NCI-H2107 treated with DMSO at 0.1 percent for 48 hours (cell line): ENCODE data around the gene GTF3C5.
"Not testable (repeated sequence)": the region's sequence is repeated elsewhere in the genome, so short reads cannot be mapped to it uniquely, and the experiment has no call there.

Experiments
- DNase-seq: peaks from one replicate; lab custom pipeline; 2025; ENCODE audit not compliant: unreplicated experiment; lab: John Stamatoyannopoulos, UW

Gene GTF3C5, protein sequence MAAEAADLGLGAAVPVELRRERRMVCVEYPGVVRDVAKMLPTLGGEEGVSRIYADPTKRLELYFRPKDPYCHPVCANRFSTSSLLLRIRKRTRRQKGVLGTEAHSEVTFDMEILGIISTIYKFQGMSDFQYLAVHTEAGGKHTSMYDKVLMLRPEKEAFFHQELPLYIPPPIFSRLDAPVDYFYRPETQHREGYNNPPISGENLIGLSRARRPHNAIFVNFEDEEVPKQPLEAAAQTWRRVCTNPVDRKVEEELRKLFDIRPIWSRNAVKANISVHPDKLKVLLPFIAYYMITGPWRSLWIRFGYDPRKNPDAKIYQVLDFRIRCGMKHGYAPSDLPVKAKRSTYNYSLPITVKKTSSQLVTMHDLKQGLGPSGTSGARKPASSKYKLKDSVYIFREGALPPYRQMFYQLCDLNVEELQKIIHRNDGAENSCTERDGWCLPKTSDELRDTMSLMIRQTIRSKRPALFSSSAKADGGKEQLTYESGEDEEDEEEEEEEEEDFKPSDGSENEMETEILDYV

DNA sequence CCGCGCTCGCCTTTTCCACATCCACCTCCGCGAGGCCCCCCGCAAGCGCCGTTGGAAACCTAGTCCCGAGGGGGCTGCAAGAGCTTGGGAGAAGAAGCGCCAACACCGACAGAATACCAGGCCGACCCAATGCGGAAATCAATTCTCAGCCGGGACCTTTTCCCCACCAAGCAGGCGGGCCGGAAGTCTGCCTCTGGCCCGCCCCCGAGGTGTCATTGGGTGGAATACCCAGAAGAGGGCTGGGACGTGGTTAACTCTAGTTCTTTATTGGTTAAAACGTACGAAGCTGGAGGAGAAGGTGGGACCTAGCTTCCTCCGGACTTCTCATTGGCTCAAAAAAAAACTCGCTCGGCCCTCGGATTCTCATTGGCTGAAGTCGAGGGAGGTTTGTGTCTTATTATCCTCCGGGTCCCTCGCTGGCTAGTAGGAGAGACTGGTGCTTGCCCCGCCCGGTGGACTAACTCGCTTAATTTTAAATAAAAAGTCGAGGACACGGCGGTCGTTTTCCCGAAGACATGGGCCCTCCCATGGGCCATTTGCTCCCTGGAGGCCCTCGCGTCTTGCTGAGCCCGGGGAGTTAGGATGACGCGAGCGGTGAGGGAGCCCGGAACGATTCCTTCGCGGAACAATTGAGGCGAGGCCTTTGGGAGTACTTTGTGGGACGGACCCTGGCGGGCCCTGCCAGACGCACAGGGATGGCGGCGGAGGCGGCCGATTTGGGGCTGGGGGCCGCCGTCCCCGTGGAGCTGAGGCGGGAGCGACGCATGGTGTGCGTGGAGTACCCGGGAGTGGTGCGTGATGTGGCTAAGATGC, at the start of gene GTF3C5:
GTF3C5 (plus strand) TSS at position 681 of the 813 bp plus-strand sequence; CDS start at position 696, 15 bp downstream.
- peak; percentile 98 for DNase-seq

DNA sequence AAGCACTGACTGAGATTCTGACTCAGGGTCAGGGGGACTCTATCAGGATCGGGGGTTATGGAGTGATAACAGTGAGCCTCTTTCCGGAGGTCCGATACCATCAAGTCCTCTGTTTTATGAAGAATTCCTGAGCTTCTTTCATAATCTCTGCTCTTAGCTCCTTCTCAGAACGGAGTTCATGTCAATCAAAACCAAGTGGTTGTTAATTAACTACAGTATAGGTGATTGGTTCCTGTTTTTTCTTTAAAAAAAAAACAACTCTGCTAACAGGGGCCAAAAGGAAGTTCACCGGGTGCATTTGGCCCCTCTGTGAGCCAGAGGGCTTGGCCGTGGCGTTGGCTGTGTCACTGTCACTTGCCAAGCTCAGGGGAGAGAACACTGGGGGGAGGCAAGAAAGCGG, 48.3 kb upstream of the GTF3C5 start:
- no peak for DNase-seq

DNA sequence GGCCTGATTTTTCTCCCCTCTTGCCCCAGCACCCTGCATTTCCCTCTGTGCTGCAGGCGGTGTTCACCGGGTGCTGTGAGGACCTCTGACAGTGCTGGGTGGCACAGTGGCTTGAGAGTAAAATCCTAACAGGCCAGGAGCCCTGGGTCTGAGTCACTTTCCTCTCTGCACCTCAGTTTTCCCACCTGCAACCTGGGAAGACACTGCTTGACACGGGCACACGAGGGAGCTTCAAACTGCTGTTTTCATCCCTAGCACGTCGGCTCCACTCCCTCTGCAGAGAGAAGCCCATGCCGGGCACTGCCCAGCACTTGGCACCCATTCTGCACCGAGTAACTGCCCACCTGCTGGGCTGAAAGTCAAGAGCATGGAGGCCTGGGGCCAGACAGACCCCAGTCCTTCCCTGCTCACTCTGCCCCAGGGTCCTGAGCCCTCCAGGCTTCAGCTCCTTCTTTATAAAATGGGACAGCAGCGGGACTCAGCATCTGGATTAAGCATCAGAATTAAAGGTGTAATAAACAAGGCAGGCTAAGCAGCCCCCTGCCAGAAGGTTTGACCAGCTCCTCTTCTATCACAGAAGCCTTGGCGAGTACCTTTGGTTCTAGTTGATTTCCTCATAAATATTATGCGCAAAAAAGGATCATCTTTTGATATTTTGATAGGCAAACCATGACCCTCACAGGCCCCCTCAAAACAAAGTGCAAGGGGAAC, 47.2 kb upstream of the GTF3C5 start:
- no peak for DNase-seq

DNA sequence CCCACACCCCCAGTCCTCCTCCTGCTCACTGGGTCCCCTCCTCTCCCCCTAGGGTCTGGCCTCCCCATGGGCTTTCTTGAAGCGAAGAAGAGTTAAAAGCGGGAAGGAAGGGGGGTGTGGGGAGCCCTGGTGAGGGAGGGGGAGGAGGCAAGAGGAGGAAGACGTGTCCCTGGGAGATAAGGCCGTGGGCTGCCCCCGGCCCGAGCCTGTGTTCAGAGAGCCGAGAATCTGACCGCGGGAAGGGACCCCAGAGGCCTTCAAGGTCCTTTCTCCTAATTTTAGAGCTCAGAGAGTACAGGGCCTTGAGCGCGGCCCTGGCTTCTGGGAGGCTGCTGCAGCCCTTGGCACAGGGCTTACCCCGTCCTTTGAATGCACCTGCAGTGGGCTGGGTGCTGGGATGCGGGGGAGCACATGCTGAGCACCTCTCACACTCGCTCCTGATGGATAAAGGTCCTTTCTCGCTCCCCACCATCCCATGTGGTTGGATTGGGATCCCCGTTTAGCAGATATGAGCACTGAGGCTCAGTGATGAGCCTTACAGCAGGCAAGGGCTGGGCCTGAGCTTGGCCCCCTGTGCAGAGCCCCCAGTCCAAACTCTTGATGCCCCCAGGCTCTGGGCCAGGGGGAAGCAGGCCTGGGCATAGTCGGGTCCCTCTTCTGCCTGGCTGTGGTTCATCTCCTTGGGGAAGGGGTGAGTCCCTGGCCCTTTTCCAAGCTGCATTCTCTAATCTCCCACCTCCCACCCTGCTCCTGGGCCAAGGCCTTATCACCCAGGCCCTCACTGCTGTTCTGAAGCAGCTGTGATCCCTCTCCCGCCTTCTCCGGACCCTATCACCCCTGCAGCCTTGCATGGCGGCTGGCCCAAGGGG, 46.4 kb upstream of the GTF3C5 start:
- no peak for DNase-seq

DNA sequence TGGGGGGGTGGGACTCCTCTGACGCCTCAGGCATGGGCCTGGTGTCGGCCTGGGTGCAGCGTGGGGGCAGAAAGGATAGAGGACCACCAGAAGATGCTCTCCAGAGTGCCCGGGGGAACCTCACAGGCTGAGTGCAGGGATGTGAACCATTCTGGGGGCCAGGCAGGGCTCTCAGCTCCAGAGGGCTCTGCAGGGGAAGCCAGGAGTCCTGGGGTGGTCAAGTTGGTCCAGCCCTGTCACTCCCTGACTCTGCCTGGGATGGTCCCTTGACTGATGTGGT, 45.8 kb upstream of the GTF3C5 start:
- DNase-seq = no peak

GRCh38 chr9:132985489-132985888, 45.3 kb upstream of the GTF3C5 start:
- DNase-seq = no peak

DNA sequence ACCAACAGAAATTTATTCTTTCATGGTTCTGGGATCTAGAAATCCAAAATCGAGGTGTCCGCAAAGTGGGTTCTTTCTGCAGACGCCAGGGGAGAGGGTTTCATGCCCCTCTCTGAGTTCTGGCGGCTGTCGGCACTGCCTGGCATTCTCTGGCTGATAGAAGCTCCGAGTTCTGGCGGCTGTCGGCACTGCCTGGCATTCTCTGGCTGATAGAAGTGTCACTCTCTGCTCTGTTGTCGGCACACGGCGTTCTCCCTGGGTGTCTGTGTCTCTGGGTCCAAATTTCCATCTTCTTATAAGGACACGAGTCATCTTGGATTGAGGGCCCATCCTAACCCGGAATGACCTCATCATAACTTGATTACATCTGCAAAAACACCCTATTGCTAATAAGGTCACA, 44.7 kb upstream of the GTF3C5 start:
- DNase-seq = no peak

GRCh38 chr9:132986640-132987620, 43.9 kb upstream of the GTF3C5 start:
- DNase-seq = no peak

DNA sequence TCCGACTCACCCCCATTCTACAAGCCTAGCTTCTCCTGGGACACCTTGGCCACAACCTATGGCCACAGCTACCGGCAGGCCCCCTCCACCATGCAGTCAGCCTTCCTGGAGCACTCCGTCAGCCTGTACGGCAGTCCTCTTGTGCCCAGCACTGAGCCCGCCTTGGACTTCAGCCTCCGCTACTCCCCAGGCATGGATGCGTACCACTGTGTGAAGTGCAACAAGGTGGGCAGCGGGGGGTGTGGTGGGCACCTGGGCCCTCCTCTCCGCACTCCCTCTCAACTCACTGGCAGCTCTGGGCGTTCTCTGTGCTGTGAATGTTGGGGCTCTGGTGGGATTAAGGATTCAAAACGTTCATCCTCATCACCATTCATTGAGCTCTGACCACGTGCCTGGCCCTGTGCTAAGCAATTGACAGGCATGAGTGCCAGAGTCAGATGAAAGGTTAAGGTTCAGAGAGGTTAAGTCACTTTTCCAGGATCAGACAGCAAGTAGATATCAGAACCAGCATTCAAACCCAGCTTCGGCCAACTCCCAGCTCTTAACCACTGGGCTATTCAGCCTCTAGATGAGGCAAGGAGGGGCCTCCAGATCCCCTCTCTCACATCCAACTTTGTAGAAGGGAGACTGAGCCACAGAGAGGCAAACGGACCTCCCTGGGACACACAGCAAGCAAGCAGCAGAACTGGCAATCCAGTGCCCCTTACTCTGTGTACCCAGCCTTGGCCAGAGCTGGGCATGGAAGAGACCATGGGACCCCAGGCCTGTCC, 42.4 kb upstream of the GTF3C5 start:
- DNase-seq = no peak

GRCh38 chr9:132989014-132989310, 41.8 kb upstream of the GTF3C5 start:
- DNase-seq = no peak

- DNase-seq = no peak
These were observed 41.3 kb upstream of the GTF3C5 start for GRCh38 chr9:132989414-132989996.

DNA sequence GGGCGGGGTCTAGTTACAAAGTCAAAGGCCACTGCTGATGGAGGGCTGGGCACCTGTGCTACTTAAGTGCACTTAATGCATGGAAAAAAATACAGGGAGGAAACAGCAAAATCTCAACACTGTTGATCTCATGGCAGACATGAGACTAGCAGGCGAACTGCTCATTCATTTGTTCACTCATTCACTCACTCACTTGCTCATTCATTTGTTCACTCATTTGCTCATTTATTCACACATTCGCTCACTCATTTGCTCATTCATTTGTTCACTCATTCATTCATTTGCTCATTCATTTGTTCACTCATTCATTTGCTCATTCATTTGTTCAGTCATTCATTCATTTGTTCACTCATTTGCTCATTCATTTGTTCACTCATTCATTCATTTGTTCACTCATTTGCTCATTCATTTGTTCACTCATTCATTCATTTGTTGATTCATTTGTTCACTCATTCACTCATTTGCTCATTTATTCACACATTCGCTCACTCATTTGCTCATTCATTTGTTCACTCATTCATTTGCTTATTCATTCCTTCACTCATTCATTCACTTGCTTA, 40.7 kb upstream of the GTF3C5 start:
- not testable (repeated sequence) for DNase-seq

DNA sequence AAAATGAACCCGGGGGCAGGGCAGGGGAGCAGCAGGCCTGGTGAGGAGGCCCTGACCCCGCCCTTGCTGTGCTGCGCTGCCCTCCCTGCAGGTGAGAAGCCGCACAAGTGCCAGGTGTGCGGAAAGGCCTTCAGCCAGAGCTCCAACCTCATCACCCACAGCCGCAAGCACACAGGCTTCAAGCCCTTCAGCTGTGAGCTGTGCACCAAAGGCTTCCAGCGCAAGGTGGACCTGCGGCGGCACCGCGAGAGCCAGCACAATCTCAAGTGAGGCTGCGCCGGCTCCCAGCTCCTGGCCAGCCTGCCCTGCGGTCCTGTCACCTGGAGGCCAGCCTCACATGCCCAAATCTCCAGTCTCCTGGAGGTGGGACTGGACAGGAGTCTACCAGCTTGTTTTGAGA, 40.0 kb upstream of the GTF3C5 start:
- no peak for DNase-seq

DNA sequence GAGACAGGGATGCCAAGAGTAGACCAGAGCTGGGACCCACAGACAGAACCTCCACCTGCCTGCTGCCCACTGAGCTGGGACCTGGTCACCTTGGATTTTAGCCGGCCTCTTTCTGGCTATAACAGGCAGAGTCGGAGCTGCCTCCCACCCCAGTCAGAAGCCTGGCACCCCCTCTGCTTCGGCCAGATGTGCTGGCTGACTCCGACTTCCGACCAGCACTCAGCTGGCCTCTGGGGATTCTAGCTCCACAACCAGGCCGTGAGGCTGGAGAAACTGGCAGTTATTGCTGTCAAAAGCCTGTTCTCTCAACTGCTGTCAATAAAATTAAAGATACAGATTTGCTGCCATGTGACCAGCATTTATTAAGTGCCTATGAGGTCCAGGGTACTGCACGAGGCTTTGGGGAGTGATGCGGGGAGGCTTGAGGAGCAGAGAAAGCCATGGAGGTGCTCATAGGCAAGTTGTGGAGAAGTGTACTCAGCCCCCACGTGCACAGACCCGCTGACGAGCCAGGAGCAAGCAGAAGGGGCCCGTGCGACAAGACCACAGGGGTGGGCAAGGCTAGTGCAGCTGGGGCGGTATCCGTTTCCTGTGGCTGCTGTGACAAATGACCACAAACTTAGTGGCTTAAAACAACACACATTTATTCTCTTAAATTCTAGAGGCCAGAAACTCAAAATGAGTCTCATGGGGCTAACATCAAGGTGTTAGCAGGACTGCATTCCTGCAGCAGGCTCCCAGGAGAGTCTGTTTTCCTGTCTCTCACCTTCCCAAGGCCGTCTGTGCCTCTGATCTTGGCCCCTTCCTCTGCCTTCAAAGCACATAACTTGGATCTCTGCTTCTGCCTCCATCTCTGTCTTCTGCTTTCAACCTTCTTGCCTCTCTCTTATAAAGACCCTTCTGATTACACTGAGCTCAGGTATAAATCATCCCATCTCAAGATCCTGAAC, 39.2 kb upstream of the GTF3C5 start:
- DNase-seq = no peak

- no peak for DNase-seq
These were observed 37.3 kb upstream of the GTF3C5 start for GRCh38 chr9:132993511-132993939.

DNA sequence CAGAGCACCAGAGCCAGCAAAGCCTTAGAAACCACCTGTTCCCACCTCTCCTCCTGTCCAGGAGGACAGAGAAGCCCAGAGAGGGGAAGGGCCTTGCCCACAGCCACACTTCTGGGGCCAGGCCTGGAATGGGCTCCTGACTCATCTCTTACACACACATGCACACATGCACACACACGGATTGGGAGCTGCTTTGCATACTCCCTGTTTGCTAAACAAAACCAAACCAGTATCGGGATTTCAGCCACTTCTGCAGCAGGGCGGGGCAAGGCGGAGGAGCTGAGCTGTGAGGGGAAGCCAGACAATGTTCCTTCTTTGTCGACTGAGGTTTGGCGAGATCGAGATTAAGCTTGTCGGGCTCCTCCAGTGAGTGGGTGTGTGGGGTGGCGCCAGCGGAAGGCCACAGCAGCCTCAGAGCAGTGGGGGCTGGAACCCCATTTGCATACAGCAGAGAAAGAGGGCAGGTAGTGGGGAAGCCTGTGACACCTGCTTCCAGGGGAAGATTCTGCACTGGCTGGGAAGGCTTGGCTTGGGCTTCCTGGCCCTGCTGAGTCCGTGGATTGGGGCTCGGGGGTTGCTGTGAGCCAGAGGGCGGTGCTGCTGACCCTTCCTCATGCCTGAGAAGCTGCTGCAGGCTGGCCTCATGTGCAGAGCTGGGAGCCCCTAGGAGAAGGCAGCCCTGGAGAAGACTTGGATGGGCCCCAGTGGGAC, 36.2 kb upstream of the GTF3C5 start:
- DNase-seq = peak; percentile 44

- DNase-seq = no peak
These were observed 35.7 kb upstream of the GTF3C5 start for GRCh38 chr9:132995121-132995420.
